Measurements from ENCODE around the gene EID2B. TPM values are rescaled to one million over a fixed set of nuclear protein-coding genes. Genes with fewer than 3 reads are reported as not detected.

Gene EID2B
- total RNA-seq, 1 donor from 2014 or later, result 2.8 TPM

- no peak for DNase-seq (ENCODE audit: low spot score)
Observed at GRCh38 chr19:39539165-39539517, 6.5 kb upstream of the EID2B start.

GRCh38 chr19:39533791-39534190 is 1.1 kb upstream of the EID2B start:
- intact Hi-C loops (cut with DNase I), result loop anchor here (2.0 to 10.0 kb wide), 5 partner anchors 36 to 409 kb away; partner anchors contain the start of genes DLL3, PAK4 and SUPT5H

More at GRCh38 chr19:39539165-39539517, 6.5 kb upstream of the EID2B start:
- intact Hi-C loops (cut with DNase I), result loop anchor here (10.0 kb wide), 2 partner anchors 94 to 414 kb away; partner anchors contain the start of genes PAK4 and SUPT5H

GRCh38 chr19:39533003-39533512 is 406 bp upstream of the EID2B start:
- DNase-seq (ENCODE audit: low spot score), result no peak
- intact Hi-C loops (cut with DNase I), result loop anchor here (2.0 to 10.0 kb wide), 5 partner anchors 36 to 408 kb away; partner anchors contain the start of genes DLL3, PAK4 and SUPT5H

More at GRCh38 chr19:39533791-39534190, 1.1 kb upstream of the EID2B start:
- no peak for DNase-seq (ENCODE audit: low spot score)

- no peak for DNase-seq (ENCODE audit: low spot score)
- intact Hi-C loops (cut with DNase I), result loop anchor here (2.0 to 10.0 kb wide), 5 partner anchors 35 to 407 kb away; partner anchors contain the start of genes DLL3, PAK4 and SUPT5H
Observed at GRCh38 chr19:39531834-39532232, 819 bp downstream of the EID2B start.

GRCh38 chr19:39525205-39525604 is 7.4 kb downstream of the EID2B start:
- intact Hi-C loops (cut with DNase I), result no loop called here
- DNase-seq (ENCODE audit: low spot score), result no peak

GRCh38 chr19:39524495-39524894 is 8.2 kb downstream of the EID2B start:
- intact Hi-C loops (cut with DNase I), result no loop called here
- DNase-seq (ENCODE audit: low spot score), result no peak

GRCh38 chr19:39520541-39521484 is 11.8 kb downstream of the EID2B start:
- no peak for DNase-seq (ENCODE audit: low spot score)
- intact Hi-C loops (cut with DNase I), result no loop called here

- intact Hi-C loops (cut with DNase I), result no loop called here
- DNase-seq (ENCODE audit: low spot score), result no peak
Observed at GRCh38 chr19:39518975-39519374, 13.7 kb downstream of the EID2B start.

GRCh38 chr19:39518458-39518857 is 14.2 kb downstream of the EID2B start:
- intact Hi-C loops (cut with DNase I), result no loop called here
- DNase-seq (ENCODE audit: low spot score), result no peak

- intact Hi-C loops (cut with DNase I), result no loop called here
- DNase-seq (ENCODE audit: low spot score), result no peak
Observed at GRCh38 chr19:39517432-39517831, 15.2 kb downstream of the EID2B start.

GRCh38 chr19:39516270-39516669 is 16.4 kb downstream of the EID2B start:
- intact Hi-C loops (cut with DNase I), result no loop called here
- DNase-seq (ENCODE audit: low spot score), result no peak

- DNase-seq (ENCODE audit: low spot score), result no peak
- intact Hi-C loops (cut with DNase I), result no loop called here
Observed at GRCh38 chr19:39515551-39516191, 17.0 kb downstream of the EID2B start.

- no peak for DNase-seq (ENCODE audit: low spot score)
Observed at GRCh38 chr19:39514840-39515550, 17.7 kb downstream of the EID2B start, which contains the start of gene SELENOV. SELENOV (plus strand) TSS chr19:39515139; CDS start chr19:39515213, 74 bp downstream.

GRCh38 chr19:39512988-39513387 is 19.7 kb downstream of the EID2B start:
- DNase-seq (ENCODE audit: low spot score), result no peak

More at GRCh38 chr19:39514840-39515550, 17.7 kb downstream of the EID2B start, which contains the start of gene SELENOV:
- intact Hi-C loops (cut with DNase I), result no loop called here

GRCh38 chr19:39509233-39509632 is 23.4 kb downstream of the EID2B start:
- intact Hi-C loops (cut with DNase I), result no loop called here
- no peak for DNase-seq (ENCODE audit: low spot score)

More at GRCh38 chr19:39512988-39513387, 19.7 kb downstream of the EID2B start:
- intact Hi-C loops (cut with DNase I), result no loop called here

- intact Hi-C loops (cut with DNase I), result no loop called here
- DNase-seq (ENCODE audit: low spot score), result no peak
Observed at GRCh38 chr19:39508629-39509028, 24.0 kb downstream of the EID2B start.

GRCh38 chr19:39507715-39508364 is 24.8 kb downstream of the EID2B start:
- intact Hi-C loops (cut with DNase I), result no loop called here
- DNase-seq (ENCODE audit: low spot score), result no peak

- intact Hi-C loops (cut with DNase I), result no loop called here
- DNase-seq (ENCODE audit: low spot score), result no peak
Observed at GRCh38 chr19:39506944-39507714, 25.5 kb downstream of the EID2B start.

All from cardiac septum (tissue), 1 donor.